GM23248 (cell line): Measurements from ENCODE around the gene PODXL. TPM values are rescaled to one million over a fixed set of nuclear protein-coding genes. Genes with fewer than 3 reads are reported as not detected.

Experiments used
- DNase-seq: peaks from one replicate; pipeline ENCODE4 v3.0.0-alpha.2; 2015
- H2AFZ ChIP-seq: fragments of 200-600 bp; sonication (generic); 2 replicates; pipeline ENCODE4 v1.6.1; 2016; ENCODE audit warnings: antibody characterized with exemption
- H3F3A ChIP-seq: fragments of 200-600 bp; sonication (generic); 2 replicates; pipeline ENCODE4 v1.6.1; 2016; ENCODE audit warnings: mild to moderate bottlenecking, antibody characterized with exemption, mixed run types; ENCODE audit not compliant: insufficient read depth
- H3K27ac ChIP-seq: fragments of 200-600 bp; sonication (generic); 2 replicates; pipeline ENCODE4 v1.5.1; 2016; ENCODE audit warnings: mild to moderate bottlenecking
- H3K27me3 ChIP-seq: fragments of 200-600 bp; sonication (generic); replicated peaks from 2 replicates; pipeline ENCODE4 v1.6.1; 2016; ENCODE audit warnings: mild to moderate bottlenecking; ENCODE audit not compliant: insufficient read depth
- H3K36me3 ChIP-seq: fragments of 200-600 bp; sonication (generic); 2 replicates; pipeline ENCODE4 v1.6.1; 2016; ENCODE audit warnings: low read depth, mild to moderate bottlenecking
- H3K4me1 ChIP-seq: fragments of 200-600 bp; sonication (generic); 2 replicates; pipeline ENCODE4 v1.6.1; 2016; ENCODE audit warnings: mild to moderate bottlenecking; ENCODE audit not compliant: insufficient read depth
- H3K4me2 ChIP-seq: fragments of 200-600 bp; sonication (generic); one replicate; pipeline ENCODE4 v1.6.1; 2016; ENCODE audit warnings: mild to moderate bottlenecking; ENCODE audit not compliant: unreplicated experiment
- H3K4me3 ChIP-seq: fragments of 200-600 bp; sonication (generic); 2 replicates; pipeline ENCODE4 v1.5.1; 2016; ENCODE audit warnings: mild to moderate bottlenecking
- H3K79me2 ChIP-seq: fragments of 200-600 bp; sonication (generic); 2 replicates; pipeline ENCODE4 v1.6.1; 2016; ENCODE audit warnings: mild to moderate bottlenecking; ENCODE audit not compliant: insufficient read depth
- H3K9ac ChIP-seq: fragments of 200-600 bp; sonication (generic); 2 replicates; pipeline ENCODE4 v1.6.1; 2016; ENCODE audit warnings: mild to moderate bottlenecking
- H3K9me2 ChIP-seq: fragments of 200-600 bp; sonication (generic); 2 replicates; pipeline ENCODE4 v1.6.1; 2016; ENCODE audit warnings: mixed run types, mild to moderate bottlenecking, moderate library complexity; ENCODE audit not compliant: insufficient read depth
- H3K9me3 ChIP-seq: fragments of 200-600 bp; sonication (generic); one replicate; pipeline ENCODE4 v1.6.1; 2017; ENCODE audit warnings: low read depth
- H4K20me1 ChIP-seq: fragments of 200-600 bp; sonication (generic); 2 replicates; pipeline ENCODE4 v1.6.0; 2016; ENCODE audit not compliant: insufficient read depth
- EZH2 ChIP-seq: fragments of 200-600 bp; sonication (generic); IDR thresholded peaks from 2 replicates; pipeline ENCODE4 v1.6.1; 2018; ENCODE audit warnings: antibody characterized with exemption, mild to moderate bottlenecking; ENCODE audit not compliant: insufficient read depth, poor library complexity, severe bottlenecking
- EZH2phosphoT487 ChIP-seq: fragments of 200-600 bp; sonication (generic); IDR thresholded peaks from 2 replicates; pipeline ENCODE4 v1.6.1; 2018; ENCODE audit warnings: antibody characterized with exemption, moderate library complexity, mild to moderate bottlenecking, low read depth; ENCODE audit not compliant: insufficient read depth
- WGBS, 2 experiments: methylation state at CpG; one replicate each; pipeline ENCODE4 v1.1.6; 2015 to 2017; ENCODE audit warnings: low lambda C conversion rate in 2 of 2, low coverage in 1 of 2; ENCODE audit errors: missing lambda C conversion rate in 2 of 2; 5-methylcytosine and 5-hydroxymethylcytosine counted together
- in situ Hi-C: fragments of 300-500 bp; cut with MboI; formaldehyde crosslinking; loops from 2 replicates; pipeline ENCODE4 v1.15.0; 2020
- polyA plus RNA-seq: library from polyadenylated mRNA; unstranded; fragments of >200 nt; fragmentation: Nextera tagmentation; extraction: Ambion mirVana; gene quantifications from 2 replicates; pipeline ENCODE4 v1.2.1, GENCODE V29; 2016
- total RNA-seq: library from RNA; depleted of rRNA; stranded (reverse); fragments of >200 nt; shearing (Covaris generic); gene quantifications from 2 replicates; pipeline ENCODE4 v1.2.3, GENCODE V29; 2014

Gene PODXL
- total and polyA plus RNA-seq, 2 experiments from 2014 or later: 33.6 to 50.1 TPM

DNA sequence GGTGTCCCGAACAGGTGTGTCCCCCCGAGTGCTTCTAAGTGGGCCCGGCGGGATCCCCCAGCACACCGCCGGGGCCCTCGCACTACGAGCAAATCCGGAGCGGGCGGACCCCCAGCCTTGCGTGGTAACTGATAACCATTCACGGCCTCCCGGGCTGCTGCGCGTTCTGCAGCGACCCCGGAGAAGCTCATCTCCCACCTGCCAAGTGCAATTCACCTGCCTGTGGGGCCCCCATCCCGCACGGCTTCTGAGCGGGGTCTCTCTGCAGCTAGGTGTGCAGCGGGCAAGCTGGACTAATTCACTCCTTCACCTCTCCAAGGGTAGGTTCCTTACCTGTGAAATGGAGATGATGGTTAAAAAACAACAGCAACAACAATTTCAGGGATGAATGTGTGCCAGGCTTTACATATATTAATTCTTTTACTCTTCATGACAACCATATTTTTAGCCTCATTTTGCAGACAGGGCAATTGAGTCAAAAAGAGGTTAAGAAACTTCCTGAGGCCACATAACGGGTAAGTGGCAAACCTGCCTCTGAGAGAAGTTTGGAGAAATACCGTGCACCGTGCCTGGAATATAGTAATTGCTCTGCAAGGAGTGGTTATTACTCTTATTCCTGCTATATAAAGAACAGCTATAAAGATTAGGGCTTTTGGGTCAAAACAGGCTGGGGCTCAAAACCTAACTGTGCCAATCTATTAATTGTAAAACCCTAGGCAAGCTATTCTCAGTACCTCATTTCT is 652 bp upstream of the PODXL start:
- TF ChIP-seq EZH2phosphoT487: no peak
- TF ChIP-seq EZH2: no peak
- Histone ChIP-seq H3K9me3 (no peaks in the 10 kb centered on the region), H3K4me3 (peak overlapping the region; percentile 80), H3K4me1 (peaks cover 38% of the 10 kb centered on the region), H3K36me3 (no peaks in the 10 kb centered on the region), H3F3A (peaks cover 13% of the 10 kb centered on the region), H3K27me3 (no peaks in the 10 kb centered on the region), H2AFZ (peak overlapping the region; percentile 89), H3K9ac (peak overlapping the region; percentile 75), H3K79me2 (peaks cover 49% of the 10 kb centered on the region), H3K9me2 (no peaks in the 10 kb centered on the region), H3K4me2 (peak overlapping the region; percentile 95), H4K20me1 (no peaks in the 10 kb centered on the region), H3K27ac (no peak overlapping the region)
- WGBS, 2 experiments: 2 to 4% methylated on average over 25 of the region's 25 CpGs
- in situ Hi-C loops: no loop called here
- DNase-seq: no peak

DNA sequence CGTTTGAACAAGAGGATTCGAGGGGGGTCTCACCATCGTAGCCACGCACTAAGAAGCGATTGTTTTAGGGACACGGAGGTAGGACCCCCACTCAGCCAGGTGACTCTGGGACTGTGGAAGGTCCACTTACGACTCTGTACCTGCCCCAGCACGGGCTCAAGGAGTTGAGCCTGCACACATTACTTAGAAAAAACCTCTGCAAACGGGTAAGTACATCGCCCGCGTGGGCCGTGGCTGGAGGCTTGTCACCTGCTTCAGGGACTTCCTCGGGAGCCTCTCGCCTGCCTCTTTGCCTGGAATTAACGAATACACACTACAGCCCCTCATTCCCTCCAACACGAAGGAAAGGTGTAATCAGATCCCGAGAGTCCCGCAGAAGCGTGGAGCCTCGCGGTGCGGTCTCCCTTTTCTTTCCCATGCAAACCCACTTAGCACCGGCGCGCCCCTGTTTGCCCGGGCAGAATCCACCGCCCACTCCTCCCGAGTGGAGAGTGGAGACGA is 826 bp downstream of the PODXL start:
- in situ Hi-C loops: no loop called here
- H3K4me2 ChIP-seq: peak overlapping the region; percentile 87
- peaks cover 22% of the 10 kb centered on the region for H3F3A ChIP-seq
- peaks cover 49% of the 10 kb centered on the region for H3K4me1 ChIP-seq
- H3K27me3 ChIP-seq: no peaks in the 10 kb centered on the region
- H3K27ac ChIP-seq: no peak overlapping the region
- peak overlapping the region; percentile 80 for H3K4me3 ChIP-seq
- no peaks in the 10 kb centered on the region for H3K36me3 ChIP-seq
- peak overlapping the region; percentile 75 for H3K9ac ChIP-seq
- DNase-seq: peak; percentile 48
- peaks cover 64% of the 10 kb centered on the region for H3K79me2 ChIP-seq
- H2AFZ ChIP-seq: peak overlapping the region; percentile 42; the same call in 1 of the 2 replicates
- TF ChIP-seq EZH2phosphoT487 (no peak), EZH2 (no peak)
- H3K9me3 ChIP-seq: no peaks in the 10 kb centered on the region
- WGBS, 2 experiments: 5 to 6% methylated on average over 30 of the region's 30 CpGs
- H4K20me1 ChIP-seq: no peaks in the 10 kb centered on the region
- H3K9me2 ChIP-seq: no peaks in the 10 kb centered on the region

DNA sequence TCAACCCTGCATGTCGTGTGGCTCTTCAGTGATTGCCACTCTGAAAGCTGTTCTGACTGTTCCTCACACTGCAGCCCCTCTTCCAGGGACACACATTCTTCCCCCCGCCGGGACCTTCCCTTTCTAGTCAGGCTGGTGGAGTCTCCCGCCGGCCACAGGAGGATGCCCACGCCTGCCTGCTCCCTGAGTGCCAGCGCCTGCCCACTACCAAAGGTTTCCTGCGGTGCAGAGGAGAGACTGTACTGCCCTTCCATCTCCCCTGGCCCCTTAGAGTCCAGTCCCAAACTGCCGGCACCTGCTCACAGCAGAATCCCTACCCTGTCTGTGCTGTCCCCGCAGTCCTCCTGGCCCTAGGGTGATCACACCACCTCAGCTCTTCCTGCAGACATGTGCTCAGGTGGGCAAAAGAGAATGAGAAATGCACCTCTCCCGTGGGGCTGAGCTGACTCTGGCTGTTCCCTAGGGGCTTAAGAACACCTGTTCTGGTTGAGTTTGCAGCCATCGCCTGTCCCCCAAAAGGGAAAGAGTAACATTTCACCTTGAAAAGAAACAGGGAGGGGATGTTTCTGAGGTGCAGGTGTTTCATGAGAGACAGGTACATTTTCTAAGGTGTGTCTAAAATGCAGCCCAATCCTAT is 1.4 kb downstream of the PODXL start:
- Histone ChIP-seq H3K4me2 (peak overlapping the region; percentile 87), H2AFZ (no peak overlapping the region), H3K4me3 (peak overlapping the region; percentile 80), H3K9ac (peak overlapping the region; percentile 75), H3K27me3 (no peaks in the 10 kb centered on the region), H3K9me3 (no peaks in the 10 kb centered on the region), H3F3A (peaks cover 22% of the 10 kb centered on the region), H3K4me1 (peaks cover 51% of the 10 kb centered on the region), H4K20me1 (no peaks in the 10 kb centered on the region), H3K27ac (no peak overlapping the region), H3K79me2 (peaks cover 70% of the 10 kb centered on the region), H3K36me3 (no peaks in the 10 kb centered on the region), H3K9me2 (no peaks in the 10 kb centered on the region)
- in situ Hi-C loops: no loop called here
- 39 to 42% methylated on average over 12 of the region's 12 CpGs for WGBS, 2 experiments
- DNase-seq: no peak
- TF ChIP-seq EZH2 (no peak), EZH2phosphoT487 (no peak)

GRCh38 chr7:131553931-131554330 is 2.5 kb downstream of the PODXL start:
- H2AFZ ChIP-seq: no peak overlapping the region
- H3K9me3 ChIP-seq: no peaks in the 10 kb centered on the region
- no peaks in the 10 kb centered on the region for H3K27me3 ChIP-seq
- no peaks in the 10 kb centered on the region for H3K9me2 ChIP-seq
- H3K79me2 ChIP-seq: peaks cover 81% of the 10 kb centered on the region
- DNase-seq: no peak
- no peaks in the 10 kb centered on the region for H3K36me3 ChIP-seq
- H3K4me3 ChIP-seq: peak overlapping the region; percentile 80
- H3F3A ChIP-seq: peaks cover 22% of the 10 kb centered on the region
- 47 to 56% methylated on average over 4 of the region's 4 CpGs for WGBS, 2 experiments
- H3K4me1 ChIP-seq: peaks cover 51% of the 10 kb centered on the region
- in situ Hi-C loops: no loop called here
- peak overlapping the region; percentile 75 for H3K9ac ChIP-seq
- peak overlapping the region; percentile 87 for H3K4me2 ChIP-seq
- no peak overlapping the region for H3K27ac ChIP-seq
- no peaks in the 10 kb centered on the region for H4K20me1 ChIP-seq
- TF ChIP-seq EZH2phosphoT487 (no peak), EZH2 (no peak)
